Memory B cell (primary cell): ENCODE results near the gene NKAIN2.
"Not testable (repeated sequence)": the region's sequence is repeated elsewhere in the genome, so short reads cannot be mapped to it uniquely, and the experiment has no call there.

ENCODE experiments used
- ATAC-seq: fragments of 150-1000 bp; cut with Tn5 transposase; 2 replicates; pipeline ENCODE4 v1.10.0; 2021; ENCODE audit warnings: low read depth, mild to moderate bottlenecking, moderate library complexity
- DNase-seq, 2 donors: peaks; one replicate each; pipeline ENCODE4 v3.0.0; 2022; ENCODE audit warnings: low spot score in 2 of 2
- H3K27ac Mint-ChIP-seq: one replicate; pipeline ENCODE4 v1.8.0; 2022; ENCODE audit warnings: mild to moderate bottlenecking, moderate library complexity, mixed read lengths
- H3K27me3 Mint-ChIP-seq: one replicate; pipeline ENCODE4 v1.8.0; 2022; ENCODE audit warnings: mixed read lengths
- H3K36me3 Mint-ChIP-seq: one replicate; pipeline ENCODE4 v1.8.0; 2022; ENCODE audit warnings: mild to moderate bottlenecking, mixed read lengths
- H3K4me1 Mint-ChIP-seq: one replicate; pipeline ENCODE4 v1.8.0; 2022; ENCODE audit warnings: mixed read lengths
- H3K4me3 Mint-ChIP-seq: one replicate; pipeline ENCODE4 v1.8.0; 2022; ENCODE audit warnings: mild to moderate bottlenecking, moderate library complexity, mixed read lengths
- H3K9me3 Mint-ChIP-seq: one replicate; pipeline ENCODE4 v1.8.0; 2022; ENCODE audit warnings: mixed read lengths

Gene NKAIN2

DNA sequence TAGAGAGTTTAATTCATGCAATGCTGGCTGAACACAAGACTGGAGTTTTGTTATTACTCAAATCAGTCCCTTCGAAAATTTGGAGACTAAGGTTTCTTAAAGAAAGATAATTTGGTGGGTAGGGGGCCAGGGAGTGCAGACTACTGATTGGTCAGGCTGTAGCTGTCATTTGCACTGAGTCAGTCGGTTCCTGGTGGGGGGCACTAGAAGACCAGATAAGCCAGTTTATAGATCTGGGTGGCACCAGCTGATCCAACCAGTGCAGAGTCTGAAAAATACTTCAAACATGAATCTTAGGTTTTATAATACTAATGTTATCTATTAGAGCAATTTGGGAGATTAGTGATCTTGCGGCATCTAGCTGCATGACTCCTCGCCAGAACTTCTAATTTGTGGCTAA is 530.7 kb downstream of the NKAIN2 start:
- Mint-ChIP-seq H3K9me3 (no peaks in the 10 kb centered on the region), H3K4me1 (no peaks in the 10 kb centered on the region), H3K4me3 (no peak overlapping the region), H3K27ac (no peak overlapping the region), H3K36me3 (no peaks in the 10 kb centered on the region), H3K27me3 (no peaks in the 10 kb centered on the region)
- no peak for ATAC-seq
- no peak for DNase-seq

DNA sequence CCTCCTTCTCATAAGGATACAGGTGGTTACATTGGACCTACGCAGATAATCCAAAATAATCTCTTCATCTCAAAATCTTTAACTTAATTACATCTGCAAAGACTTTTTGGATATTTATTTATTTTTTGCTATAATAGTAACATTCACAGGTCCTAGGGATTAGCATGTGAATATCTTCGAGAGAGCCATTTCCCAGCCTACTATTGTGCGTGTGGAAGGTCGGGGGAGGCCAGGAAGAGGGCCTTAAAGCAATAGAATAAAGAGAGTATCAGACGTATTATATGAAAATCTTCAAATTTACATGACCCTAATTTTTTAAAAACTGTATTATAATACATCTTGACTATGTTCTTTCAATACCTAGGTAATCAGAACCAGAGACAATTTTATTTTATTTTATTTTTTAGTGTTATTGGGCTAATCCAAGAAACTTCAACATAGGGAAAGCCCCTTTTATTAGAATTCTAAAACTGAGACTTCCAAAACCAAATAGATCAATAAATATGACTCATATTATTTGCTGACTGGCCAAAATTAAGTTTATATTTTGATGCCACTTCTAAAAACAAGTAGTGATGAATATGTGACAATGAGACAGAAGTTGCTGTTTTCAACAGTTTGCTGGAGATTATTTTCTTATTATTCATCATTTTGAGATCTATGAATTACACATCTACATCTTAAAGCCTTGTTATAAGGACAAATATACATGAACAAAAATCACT is 536.1 kb downstream of the NKAIN2 start:
- Mint-ChIP-seq H3K27ac (no peak overlapping the region), H3K36me3 (no peaks in the 10 kb centered on the region), H3K9me3 (no peaks in the 10 kb centered on the region), H3K4me1 (no peaks in the 10 kb centered on the region), H3K4me3 (no peak overlapping the region), H3K27me3 (no peaks in the 10 kb centered on the region)
- ATAC-seq (no peak), DNase-seq (no peak)

DNA sequence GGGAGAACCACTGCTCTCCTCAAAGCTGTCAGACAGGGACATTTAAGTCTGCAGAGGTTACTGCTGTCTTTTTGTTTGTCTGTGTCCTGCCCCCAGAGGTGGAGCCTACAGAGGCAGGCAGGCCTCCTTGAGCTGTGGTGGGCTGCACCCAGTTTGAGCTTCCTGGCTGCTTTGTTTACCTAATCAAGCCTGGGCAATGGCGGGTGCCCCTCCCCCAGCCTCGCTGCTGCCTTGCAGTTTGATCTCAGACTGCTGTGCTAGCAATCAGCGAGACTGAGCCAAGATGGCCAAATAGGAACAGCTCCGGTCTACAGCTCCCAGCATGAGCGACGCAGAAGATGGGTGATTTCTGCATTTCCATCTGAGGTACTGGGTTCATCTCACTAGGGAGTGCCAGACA is 544.7 kb downstream of the NKAIN2 start:
- ATAC-seq, H3K4me1 Mint-ChIP-seq, H3K36me3 Mint-ChIP-seq, H3K27ac Mint-ChIP-seq, H3K9me3 Mint-ChIP-seq, H3K4me3 Mint-ChIP-seq, DNase-seq, H3K27me3 Mint-ChIP-seq: not testable (repeated sequence)

DNA sequence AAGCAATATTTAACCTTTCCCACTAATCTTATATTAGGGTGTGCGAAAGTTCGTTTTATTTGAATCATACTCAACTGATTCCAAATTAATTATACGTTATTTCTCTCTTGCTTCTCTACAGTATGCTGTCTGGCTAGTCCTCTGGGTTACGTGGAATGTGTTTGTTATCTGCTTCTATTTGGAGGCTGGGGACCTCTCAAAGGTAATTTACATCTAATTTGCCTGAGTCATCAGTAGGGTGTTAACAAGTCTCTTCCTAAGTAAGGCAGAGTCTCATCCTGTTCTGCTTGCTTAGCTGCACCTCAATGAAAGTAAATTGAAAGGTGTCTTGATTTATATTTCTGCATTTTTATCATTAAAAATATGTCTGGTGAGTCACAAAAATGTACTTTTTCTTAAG is 551.5 kb downstream of the NKAIN2 start:
- no peaks in the 10 kb centered on the region for H3K36me3 Mint-ChIP-seq
- H3K9me3 Mint-ChIP-seq, result peaks cover 3% of the 10 kb centered on the region
- DNase-seq (no peak), ATAC-seq (no peak)
- H3K4me3 Mint-ChIP-seq, result no peak overlapping the region
- no peaks in the 10 kb centered on the region for H3K4me1 Mint-ChIP-seq
- H3K27ac Mint-ChIP-seq, result no peak overlapping the region
- no peaks in the 10 kb centered on the region for H3K27me3 Mint-ChIP-seq

DNA sequence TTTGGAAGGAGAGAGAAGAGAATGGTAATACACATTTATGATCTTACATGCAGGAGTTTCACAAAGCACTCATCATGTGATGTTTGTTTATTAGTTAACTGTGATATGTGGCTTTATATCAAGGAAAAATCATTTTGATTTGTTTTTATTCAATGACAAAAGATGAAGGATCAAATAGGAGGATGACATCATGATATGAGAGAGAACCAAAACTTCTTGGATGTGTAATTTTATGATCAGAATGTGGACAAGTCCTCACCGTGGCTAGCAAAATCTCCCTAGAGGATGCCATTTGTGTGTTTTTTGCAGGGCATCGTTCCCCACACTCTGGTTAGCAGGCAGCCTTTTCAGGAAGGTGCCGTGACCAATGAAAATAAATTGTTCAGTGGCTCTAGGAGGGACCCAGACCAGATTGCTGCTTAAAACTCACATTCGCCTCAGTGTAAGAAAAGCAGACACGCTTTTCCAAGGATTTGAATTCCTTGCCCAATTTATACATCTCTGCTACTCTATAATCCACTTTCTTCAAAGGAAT is 552.7 kb downstream of the NKAIN2 start:
- ATAC-seq (no peak), DNase-seq (no peak)
- Mint-ChIP-seq H3K36me3 (no peaks in the 10 kb centered on the region), H3K27ac (no peak overlapping the region), H3K4me1 (no peaks in the 10 kb centered on the region), H3K9me3 (peaks cover 3% of the 10 kb centered on the region), H3K27me3 (no peaks in the 10 kb centered on the region), H3K4me3 (no peak overlapping the region)

DNA sequence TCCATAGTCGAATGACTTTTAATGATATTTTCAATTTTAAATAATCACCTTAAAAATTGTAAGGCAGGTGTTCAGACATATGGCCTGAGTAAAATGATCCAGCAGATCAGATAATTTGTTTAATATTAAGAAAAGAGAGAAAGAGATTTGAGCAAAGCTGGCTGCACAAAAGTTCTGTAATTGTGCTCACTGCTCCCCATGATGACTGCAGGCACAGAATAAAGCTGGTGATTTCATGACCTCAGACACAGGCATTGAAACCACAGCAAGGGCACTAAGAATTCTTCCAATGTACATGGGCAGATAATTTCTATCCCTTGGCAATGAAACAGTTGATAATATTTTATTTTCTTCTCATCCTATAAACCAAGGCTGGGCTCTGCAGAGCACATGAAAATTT is 553.1 kb downstream of the NKAIN2 start:
- DNase-seq, result no peak
- no peaks in the 10 kb centered on the region for H3K36me3 Mint-ChIP-seq
- H3K4me3 Mint-ChIP-seq, result no peak overlapping the region
- H3K9me3 Mint-ChIP-seq, result peaks cover 3% of the 10 kb centered on the region
- no peaks in the 10 kb centered on the region for H3K27me3 Mint-ChIP-seq
- ATAC-seq, result no peak
- no peaks in the 10 kb centered on the region for H3K4me1 Mint-ChIP-seq
- H3K27ac Mint-ChIP-seq, result no peak overlapping the region

DNA sequence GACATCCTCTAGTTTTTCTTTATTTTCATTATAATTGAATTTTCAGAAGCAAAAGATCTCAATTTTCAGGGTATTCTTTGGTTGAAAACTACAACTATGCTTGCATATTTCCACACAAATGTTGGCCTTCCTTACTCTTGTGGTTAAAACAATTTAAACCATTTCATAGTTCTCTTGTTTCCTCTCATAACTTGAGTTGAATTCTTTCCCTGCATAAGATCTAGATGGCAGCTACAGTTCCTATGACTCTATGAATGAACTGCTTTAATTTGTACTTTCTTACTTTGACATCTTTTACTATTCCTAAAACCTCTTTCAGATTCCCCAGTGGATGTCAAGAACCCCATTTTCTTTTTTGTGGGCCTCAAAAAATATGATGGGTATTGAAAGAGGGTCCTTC is 564.5 kb downstream of the NKAIN2 start:
- no peaks in the 10 kb centered on the region for H3K4me1 Mint-ChIP-seq
- no peak for ATAC-seq
- H3K4me3 Mint-ChIP-seq, result no peak overlapping the region
- H3K36me3 Mint-ChIP-seq, result no peaks in the 10 kb centered on the region
- DNase-seq, result no peak
- no peaks in the 10 kb centered on the region for H3K27me3 Mint-ChIP-seq
- no peak overlapping the region for H3K27ac Mint-ChIP-seq
- peaks cover 3% of the 10 kb centered on the region for H3K9me3 Mint-ChIP-seq

DNA sequence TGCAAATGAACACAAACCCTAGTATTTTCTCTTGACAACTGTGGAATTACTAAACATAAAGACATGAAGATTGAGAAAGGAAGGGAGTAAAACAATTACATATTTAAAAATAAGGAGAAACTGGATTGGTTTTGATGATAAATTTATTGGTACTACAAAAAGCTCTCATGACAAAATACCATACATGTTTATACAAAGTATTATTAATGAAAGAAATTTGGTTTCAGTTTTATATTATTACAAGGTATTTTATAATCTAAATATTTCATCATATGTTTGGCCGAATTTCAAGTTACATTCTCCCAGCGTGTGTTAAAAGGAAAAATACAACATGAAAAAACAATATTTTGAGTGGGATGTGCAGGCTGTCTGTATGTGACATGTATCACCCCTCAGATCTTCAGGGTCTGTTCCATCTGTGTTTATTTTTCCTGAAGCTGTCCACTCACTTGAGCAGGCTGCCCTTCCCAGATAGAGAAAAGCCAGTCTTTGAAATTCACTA is 568.4 kb downstream of the NKAIN2 start:
- Mint-ChIP-seq H3K4me3 (no peak overlapping the region), H3K9me3 (peaks cover 3% of the 10 kb centered on the region), H3K27ac (no peak overlapping the region), H3K36me3 (no peaks in the 10 kb centered on the region), H3K4me1 (no peaks in the 10 kb centered on the region), H3K27me3 (no peaks in the 10 kb centered on the region)
- no peak for DNase-seq
- ATAC-seq, result no peak

DNA sequence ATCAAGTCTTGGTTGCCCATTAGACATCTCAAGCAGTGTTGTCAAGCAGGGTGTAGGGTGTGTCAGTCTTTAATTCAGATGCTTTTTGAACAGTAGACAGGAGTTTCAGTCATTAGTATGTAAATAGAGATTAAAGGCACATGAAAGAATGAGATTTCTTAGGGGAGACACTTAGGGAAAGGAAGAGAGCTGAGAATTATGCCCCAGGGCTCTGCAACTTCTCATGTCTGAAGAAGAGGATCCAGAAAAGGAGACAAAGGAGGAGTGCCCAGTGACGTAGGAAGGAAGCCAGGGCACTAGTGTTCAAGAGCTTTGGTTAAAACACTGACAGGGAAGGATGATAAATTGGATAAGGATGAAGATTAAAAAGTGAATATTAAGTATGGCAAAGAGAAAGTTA is 569.7 kb downstream of the NKAIN2 start:
- Mint-ChIP-seq H3K9me3 (peaks cover 7% of the 10 kb centered on the region), H3K27me3 (no peaks in the 10 kb centered on the region), H3K4me3 (no peak overlapping the region), H3K27ac (no peak overlapping the region), H3K4me1 (no peaks in the 10 kb centered on the region), H3K36me3 (no peaks in the 10 kb centered on the region)
- ATAC-seq (no peak), DNase-seq (no peak)

DNA sequence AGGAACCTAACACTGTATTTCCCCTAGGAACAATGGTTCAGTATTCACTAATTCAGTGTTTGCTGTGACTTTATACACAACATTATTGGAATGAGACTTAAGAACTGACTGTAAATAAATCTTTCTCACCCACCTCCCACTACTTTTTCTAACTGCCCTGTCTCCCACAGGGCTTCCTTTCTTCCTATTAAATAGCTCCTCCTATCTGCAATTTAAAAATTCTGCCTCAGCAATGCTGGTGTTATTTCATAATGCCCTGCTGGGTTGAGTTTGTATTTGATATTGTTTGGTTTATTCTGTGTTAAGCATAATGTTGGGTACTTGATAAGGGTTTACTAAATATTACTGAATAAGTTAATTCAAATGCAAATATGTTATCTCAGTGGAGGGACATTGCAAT is 585.5 kb downstream of the NKAIN2 start:
- Mint-ChIP-seq H3K9me3 (peaks cover 6% of the 10 kb centered on the region), H3K36me3 (no peaks in the 10 kb centered on the region), H3K27me3 (no peaks in the 10 kb centered on the region), H3K4me3 (no peak overlapping the region), H3K27ac (no peak overlapping the region), H3K4me1 (no peaks in the 10 kb centered on the region)
- ATAC-seq (no peak), DNase-seq (no peak)

DNA sequence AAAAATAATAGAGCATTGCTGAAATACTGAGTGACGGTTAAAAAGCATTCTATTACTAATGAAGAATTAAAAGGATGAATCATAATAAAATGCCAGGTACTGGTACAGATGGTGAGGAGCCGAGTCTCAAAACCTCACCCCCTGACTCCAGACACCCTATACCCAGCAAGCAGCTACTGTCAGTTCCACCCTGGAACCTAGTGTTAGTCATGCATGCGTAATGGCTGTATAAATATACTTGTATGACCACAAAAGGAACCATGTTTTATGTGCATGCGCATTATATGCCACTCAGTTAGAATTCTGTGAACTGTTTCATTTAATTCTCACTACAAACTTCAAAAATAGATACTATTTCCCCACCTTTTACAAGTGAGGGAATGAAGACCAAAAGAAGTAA is 589.9 kb downstream of the NKAIN2 start:
- no peak for ATAC-seq
- no peak for DNase-seq
- H3K36me3 Mint-ChIP-seq, result no peaks in the 10 kb centered on the region
- no peaks in the 10 kb centered on the region for H3K27me3 Mint-ChIP-seq
- no peak overlapping the region for H3K27ac Mint-ChIP-seq
- H3K4me1 Mint-ChIP-seq, result no peaks in the 10 kb centered on the region
- no peak overlapping the region for H3K4me3 Mint-ChIP-seq
- H3K9me3 Mint-ChIP-seq, result peaks cover 4% of the 10 kb centered on the region

DNA sequence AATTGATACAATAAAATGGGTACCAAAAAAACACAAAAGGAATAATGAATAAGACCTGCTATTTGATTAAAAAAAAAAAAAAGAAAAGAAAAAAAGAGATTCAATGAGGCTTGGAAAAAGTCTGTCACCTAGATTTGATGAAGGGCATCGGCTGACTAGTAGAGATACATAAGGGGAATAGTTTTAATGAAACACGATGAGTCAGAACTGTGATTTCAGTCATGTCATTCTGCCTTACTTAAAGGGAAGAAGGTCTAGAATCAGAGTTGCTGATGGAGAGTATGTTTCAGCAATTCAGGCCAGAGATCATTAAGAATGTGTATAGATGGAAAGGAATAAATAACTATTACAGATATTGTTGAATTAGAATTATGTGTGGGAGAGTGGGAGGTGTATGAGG is 592.7 kb downstream of the NKAIN2 start:
- no peak for DNase-seq
- no peaks in the 10 kb centered on the region for H3K36me3 Mint-ChIP-seq
- H3K4me1 Mint-ChIP-seq, result no peaks in the 10 kb centered on the region
- no peak for ATAC-seq
- H3K27ac Mint-ChIP-seq, result no peak overlapping the region
- H3K4me3 Mint-ChIP-seq, result no peak overlapping the region
- H3K9me3 Mint-ChIP-seq, result peaks cover 3% of the 10 kb centered on the region
- H3K27me3 Mint-ChIP-seq, result no peaks in the 10 kb centered on the region

DNA sequence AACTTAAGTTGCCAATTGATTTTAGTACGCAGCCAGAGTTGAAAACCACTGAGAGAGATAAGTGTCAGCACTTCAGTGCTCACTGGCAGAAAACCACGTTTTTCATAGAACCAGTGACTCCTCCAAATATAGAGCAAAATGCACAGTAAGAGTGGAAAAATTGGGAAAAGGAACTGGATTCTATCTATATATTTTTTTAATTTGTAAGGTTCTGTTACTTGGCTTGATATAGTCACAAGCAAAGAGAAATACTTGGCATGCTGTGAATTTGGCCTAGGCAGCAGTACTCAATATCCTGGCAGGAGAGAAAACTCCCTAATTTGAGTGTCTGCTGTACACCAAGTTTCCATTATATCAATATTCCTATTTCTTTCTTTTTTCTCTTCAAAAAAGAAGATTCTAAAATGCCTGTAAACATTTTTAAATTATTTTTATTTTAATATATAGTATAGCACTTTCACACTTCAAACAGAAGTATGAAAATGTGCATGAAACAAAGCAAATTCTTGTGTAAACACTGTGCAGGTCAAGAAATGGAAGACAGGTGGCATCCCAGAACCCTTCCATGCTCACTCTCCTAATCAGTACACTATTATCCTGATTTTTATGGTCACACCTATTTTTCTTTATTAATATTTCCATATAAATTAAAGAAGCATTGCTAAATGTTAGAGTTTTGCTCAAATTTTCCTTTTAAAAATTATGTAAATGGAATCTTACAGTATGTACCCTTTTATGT is 596.8 kb downstream of the NKAIN2 start:
- no peaks in the 10 kb centered on the region for H3K4me1 Mint-ChIP-seq
- no peak overlapping the region for H3K4me3 Mint-ChIP-seq
- DNase-seq, result no peak
- H3K9me3 Mint-ChIP-seq, result peaks cover 5% of the 10 kb centered on the region
- no peak overlapping the region for H3K27ac Mint-ChIP-seq
- no peaks in the 10 kb centered on the region for H3K36me3 Mint-ChIP-seq
- no peak for ATAC-seq
- no peaks in the 10 kb centered on the region for H3K27me3 Mint-ChIP-seq

DNA sequence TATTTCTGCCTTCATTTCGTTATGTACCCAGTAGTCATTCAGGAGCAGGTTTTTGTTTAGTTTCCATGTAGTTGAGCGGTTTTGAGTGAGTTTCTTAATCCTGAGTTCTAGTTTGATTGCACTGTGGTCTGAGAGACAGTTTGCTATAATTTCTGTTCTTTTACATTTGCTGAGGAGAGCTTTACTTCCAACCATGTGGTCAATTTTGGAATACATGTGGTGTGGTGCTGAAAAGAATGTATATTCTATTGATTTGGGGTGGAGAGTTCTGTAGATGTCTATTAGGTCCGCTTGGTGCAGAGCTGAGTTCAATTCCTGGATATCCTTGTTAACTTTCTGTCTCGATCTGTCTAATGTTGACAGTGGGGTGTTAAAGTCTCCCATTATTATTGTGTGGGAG is 606.8 kb downstream of the NKAIN2 start:
- not testable (repeated sequence) for H3K36me3 Mint-ChIP-seq, H3K27me3 Mint-ChIP-seq, H3K4me3 Mint-ChIP-seq, H3K4me1 Mint-ChIP-seq, DNase-seq, H3K9me3 Mint-ChIP-seq, ATAC-seq, H3K27ac Mint-ChIP-seq
